Measurements from ENCODE around the gene FCMR. TPM values are rescaled to one million over a fixed set of nuclear protein-coding genes. Genes with fewer than 3 reads are reported as not detected.

Gene FCMR
- total RNA-seq, 1 donor from 2014 or later, result 3.3 TPM

DNA sequence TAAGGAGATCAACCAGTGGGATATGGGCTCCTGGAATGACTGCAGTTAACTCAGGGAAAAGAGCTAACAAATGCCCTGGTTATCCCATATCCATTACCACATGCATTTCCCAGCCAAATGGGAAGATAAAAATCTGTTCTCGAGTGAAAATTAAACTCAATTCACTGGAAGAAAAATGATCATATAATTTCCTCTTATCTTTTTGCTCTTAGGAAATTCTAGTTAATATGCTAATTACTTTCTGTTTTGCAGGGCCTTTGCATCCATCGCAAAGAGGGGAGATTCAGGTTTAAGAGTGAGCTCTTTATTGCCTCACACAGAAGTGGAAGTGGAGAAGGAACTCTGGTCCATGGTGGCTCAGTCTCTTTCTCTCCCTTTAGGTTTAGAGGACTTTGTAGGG, 28.4 kb downstream of the FCMR start:
- Histone ChIP-seq H3K4me1 (peaks cover 11% of the 10 kb centered on the region), H3K4me3 (no peak overlapping the region), H3K9me3 (replicated peaks) (no peaks in the 10 kb centered on the region), H3K27ac (replicated peaks) (no peak overlapping the region), H3K36me3 (no peaks in the 10 kb centered on the region), H3K27me3 (ENCODE audit: low read depth) (peaks cover 27% of the 10 kb centered on the region)
- intact Hi-C loops (cut with micrococcal nuclease), result no loop called here
- TF ChIP-seq, protein P1, sequence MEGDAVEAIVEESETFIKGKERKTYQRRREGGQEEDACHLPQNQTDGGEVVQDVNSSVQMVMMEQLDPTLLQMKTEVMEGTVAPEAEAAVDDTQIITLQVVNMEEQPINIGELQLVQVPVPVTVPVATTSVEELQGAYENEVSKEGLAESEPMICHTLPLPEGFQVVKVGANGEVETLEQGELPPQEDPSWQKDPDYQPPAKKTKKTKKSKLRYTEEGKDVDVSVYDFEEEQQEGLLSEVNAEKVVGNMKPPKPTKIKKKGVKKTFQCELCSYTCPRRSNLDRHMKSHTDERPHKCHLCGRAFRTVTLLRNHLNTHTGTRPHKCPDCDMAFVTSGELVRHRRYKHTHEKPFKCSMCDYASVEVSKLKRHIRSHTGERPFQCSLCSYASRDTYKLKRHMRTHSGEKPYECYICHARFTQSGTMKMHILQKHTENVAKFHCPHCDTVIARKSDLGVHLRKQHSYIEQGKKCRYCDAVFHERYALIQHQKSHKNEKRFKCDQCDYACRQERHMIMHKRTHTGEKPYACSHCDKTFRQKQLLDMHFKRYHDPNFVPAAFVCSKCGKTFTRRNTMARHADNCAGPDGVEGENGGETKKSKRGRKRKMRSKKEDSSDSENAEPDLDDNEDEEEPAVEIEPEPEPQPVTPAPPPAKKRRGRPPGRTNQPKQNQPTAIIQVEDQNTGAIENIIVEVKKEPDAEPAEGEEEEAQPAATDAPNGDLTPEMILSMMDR (IDR thresholded peaks at IDR 0.05; ENCODE audit: borderline replicate concordance), result no peak
- DNase-seq, result no peak

DNA sequence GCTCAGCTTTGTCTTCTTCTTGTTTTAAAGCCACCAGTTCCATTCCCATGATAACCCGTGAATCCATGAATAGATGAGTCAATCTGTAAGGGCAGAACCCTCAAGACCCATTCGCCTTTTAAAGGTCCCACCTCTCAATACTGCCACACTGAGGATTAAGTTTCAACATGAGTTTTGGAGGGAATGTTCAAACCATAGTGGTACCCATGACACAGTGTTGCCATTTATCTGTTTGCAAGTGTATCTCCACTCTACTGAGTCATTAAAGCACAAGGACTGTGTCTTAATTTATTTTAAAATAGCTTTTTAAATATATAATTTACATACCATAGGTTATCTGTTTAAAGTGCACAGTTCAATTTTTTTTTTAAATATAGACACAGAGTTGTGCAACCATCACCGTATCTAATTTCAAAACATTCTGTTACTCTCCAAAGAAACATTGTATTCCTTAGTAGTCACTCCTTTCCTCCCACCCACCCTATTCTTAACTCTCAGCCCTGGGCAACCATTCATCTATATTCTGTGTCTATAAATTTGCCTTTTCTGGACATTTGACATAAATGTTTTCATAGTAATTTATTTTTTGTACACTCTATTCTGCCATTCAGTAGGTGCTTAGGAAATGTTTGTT, 29.3 kb downstream of the FCMR start:
- DNase-seq, result no peak
- Histone ChIP-seq H3K4me3 (no peak overlapping the region), H3K27ac (replicated peaks) (no peak overlapping the region), H3K36me3 (no peaks in the 10 kb centered on the region), H3K27me3 (ENCODE audit: low read depth) (peaks cover 23% of the 10 kb centered on the region), H3K4me1 (peaks cover 11% of the 10 kb centered on the region), H3K9me3 (replicated peaks) (no peaks in the 10 kb centered on the region)
- intact Hi-C loops (cut with micrococcal nuclease), result no loop called here
- TF ChIP-seq, protein P1 (IDR thresholded peaks at IDR 0.05; ENCODE audit: borderline replicate concordance), result no peak

DNA sequence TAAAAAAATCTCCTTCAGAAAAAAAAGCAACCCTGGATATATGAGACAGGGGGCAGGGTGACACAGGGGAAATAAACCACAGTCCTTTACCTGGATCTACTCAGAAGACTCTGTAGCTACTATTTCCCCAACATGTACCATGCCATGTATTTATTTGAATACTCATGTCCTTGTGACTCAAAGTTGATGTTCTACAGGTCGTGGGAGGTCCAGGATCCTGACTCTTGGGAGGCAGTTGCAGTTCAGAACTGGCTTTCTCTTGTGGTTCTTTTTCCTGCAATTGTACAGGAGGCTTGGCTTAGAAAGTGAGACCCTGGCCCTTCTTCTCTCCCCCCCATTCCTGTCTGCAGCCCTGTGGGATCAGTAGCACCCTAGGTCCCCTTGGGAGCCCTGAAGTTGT, 30.3 kb downstream of the FCMR start:
- H3K4me1 ChIP-seq, result peaks cover 11% of the 10 kb centered on the region
- no peak overlapping the region for H3K27ac ChIP-seq (replicated peaks)
- H3K36me3 ChIP-seq, result no peaks in the 10 kb centered on the region
- no peak for DNase-seq
- H3K9me3 ChIP-seq (replicated peaks), result no peaks in the 10 kb centered on the region
- TF ChIP-seq, protein P1 (IDR thresholded peaks at IDR 0.05; ENCODE audit: borderline replicate concordance), result no peak
- no peak overlapping the region for H3K4me3 ChIP-seq
- peaks cover 29% of the 10 kb centered on the region for H3K27me3 ChIP-seq (ENCODE audit: low read depth)
- intact Hi-C loops (cut with micrococcal nuclease), result no loop called here

DNA sequence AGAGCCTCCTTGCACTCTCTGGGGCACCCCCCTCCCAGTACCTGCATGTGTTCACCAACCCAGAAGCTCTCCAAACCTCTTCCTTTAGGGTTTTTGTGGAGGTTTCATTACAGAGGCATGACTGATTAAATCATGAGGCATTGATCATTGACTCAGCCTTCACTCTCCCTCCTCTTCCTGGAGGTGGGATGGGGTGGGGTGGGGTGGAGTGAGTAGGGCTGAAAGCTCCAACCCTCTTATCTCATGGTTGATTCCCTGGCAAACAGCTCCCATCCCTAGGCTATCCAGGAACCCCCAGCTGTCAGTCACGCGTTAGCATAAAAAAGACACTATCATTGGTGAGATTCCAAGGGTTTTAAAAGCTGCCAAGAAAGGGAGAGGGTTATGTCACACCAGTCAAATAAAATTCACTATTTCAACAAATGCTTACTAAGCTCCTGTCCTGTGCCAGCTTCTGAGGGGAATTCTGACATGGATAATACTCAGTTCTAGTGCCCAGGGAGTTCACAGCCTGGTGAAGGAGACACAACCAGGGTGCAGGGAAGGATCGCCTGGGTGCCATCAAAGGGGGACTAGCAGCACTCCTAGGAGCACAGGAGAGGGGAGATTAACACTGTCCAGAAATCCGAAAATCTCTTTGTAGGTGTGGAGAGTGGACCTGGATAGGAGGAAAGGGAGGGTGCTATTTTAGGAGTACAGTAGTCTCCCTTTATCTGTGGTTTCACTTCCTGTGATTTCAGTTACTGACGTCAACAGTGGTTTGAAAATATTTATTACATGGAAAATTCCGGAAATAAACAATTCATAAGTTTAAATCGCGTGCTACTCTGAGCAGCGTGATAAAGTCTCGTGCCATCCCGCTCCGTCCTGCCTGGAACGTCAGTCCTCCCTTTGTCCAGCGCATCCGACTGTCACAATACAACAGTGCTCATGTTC, 31.3 kb downstream of the FCMR start:
- no peaks in the 10 kb centered on the region for H3K9me3 ChIP-seq (replicated peaks)
- H3K27ac ChIP-seq (replicated peaks), result no peak overlapping the region
- H3K36me3 ChIP-seq, result no peaks in the 10 kb centered on the region
- intact Hi-C loops (cut with micrococcal nuclease), result no loop called here
- TF ChIP-seq, protein P1 (IDR thresholded peaks at IDR 0.05; ENCODE audit: borderline replicate concordance), result no peak
- no peak overlapping the region for H3K4me3 ChIP-seq
- DNase-seq, result no peak
- peaks cover 11% of the 10 kb centered on the region for H3K4me1 ChIP-seq
- H3K27me3 ChIP-seq (ENCODE audit: low read depth), result peaks cover 34% of the 10 kb centered on the region

DNA sequence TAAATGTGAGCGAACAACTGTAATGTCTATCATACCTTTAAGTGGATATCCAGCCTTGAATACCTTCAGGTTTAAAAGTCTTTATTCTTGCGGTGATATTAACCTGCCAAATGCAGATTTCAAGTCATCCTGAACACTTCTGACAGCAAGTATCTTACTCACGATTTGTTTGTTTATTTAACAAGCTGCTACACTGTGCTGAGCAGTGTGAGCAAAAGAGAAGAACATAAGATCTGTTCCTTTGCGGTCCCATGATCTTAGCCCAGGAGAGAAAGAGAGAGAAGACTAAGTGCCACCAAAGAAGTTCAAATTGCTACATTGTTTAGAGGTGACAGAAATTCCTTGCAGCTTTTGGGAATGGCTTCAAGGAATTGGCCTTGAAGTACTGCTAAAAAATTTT, 34.0 kb downstream of the FCMR start:
- H3K4me3 ChIP-seq, result no peak overlapping the region

More for the DNA sequence above, 34.0 kb downstream of the FCMR start:
- DNase-seq, result no peak
- Histone ChIP-seq H3K36me3 (no peaks in the 10 kb centered on the region), H3K27ac (replicated peaks) (no peak overlapping the region), H3K9me3 (replicated peaks) (no peaks in the 10 kb centered on the region), H3K27me3 (ENCODE audit: low read depth) (peaks cover 29% of the 10 kb centered on the region), H3K4me1 (peaks cover 11% of the 10 kb centered on the region)
- intact Hi-C loops (cut with micrococcal nuclease), result no loop called here
- TF ChIP-seq, protein P1 (IDR thresholded peaks at IDR 0.05; ENCODE audit: borderline replicate concordance), result no peak
